DOHH2 (cell line): ENCODE results near the gene SLC35G4.
"Not testable (repeated sequence)": the region's sequence is repeated elsewhere in the genome, so short reads cannot be mapped to it uniquely, and the experiment has no call there.

Experiments
- EZH2phosphoT487 ChIP-seq: fragments of 200-600 bp; sonication (generic); IDR thresholded peaks from 2 replicates; pipeline ENCODE4 v1.6.1; 2017; ENCODE audit warnings: borderline replicate concordance, mild to moderate bottlenecking, antibody characterized with exemption, low read length, moderate library complexity, mixed read lengths
- TF ChIP-seq, protein P1 (sequence below): fragments of 200-600 bp; sonication (generic); IDR thresholded peaks from one replicate; pipeline ENCODE4 v1.5.1; 2014; ENCODE audit warnings: antibody characterized with exemption, mild to moderate bottlenecking, low read depth, low read length; ENCODE audit not compliant: poor library complexity, severe bottlenecking

DNA sequence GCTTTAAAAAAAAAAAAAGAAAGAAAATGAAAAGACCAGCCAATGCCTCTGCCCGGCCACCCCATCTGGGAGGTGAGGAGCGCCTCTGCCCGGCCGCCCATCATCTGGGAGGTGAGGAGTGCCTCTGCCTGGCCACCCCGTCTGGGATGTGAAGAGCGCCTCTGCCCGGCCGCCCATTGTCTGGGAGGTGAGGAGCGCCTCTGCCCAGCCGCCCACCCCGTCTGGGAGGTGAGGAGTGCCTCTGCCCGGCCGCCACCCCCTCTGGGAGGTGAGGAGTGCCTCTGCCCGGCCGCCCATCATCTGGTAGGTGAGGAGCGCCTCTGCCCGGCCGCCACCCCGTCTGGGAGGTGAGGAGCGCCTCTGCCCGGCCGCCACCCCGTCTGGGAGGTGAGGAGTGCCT is 37.9 kb downstream of the SLC35G4 start:
- TF ChIP-seq, protein P1, sequence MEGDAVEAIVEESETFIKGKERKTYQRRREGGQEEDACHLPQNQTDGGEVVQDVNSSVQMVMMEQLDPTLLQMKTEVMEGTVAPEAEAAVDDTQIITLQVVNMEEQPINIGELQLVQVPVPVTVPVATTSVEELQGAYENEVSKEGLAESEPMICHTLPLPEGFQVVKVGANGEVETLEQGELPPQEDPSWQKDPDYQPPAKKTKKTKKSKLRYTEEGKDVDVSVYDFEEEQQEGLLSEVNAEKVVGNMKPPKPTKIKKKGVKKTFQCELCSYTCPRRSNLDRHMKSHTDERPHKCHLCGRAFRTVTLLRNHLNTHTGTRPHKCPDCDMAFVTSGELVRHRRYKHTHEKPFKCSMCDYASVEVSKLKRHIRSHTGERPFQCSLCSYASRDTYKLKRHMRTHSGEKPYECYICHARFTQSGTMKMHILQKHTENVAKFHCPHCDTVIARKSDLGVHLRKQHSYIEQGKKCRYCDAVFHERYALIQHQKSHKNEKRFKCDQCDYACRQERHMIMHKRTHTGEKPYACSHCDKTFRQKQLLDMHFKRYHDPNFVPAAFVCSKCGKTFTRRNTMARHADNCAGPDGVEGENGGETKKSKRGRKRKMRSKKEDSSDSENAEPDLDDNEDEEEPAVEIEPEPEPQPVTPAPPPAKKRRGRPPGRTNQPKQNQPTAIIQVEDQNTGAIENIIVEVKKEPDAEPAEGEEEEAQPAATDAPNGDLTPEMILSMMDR = not testable (repeated sequence)
- not testable (repeated sequence) for TF ChIP-seq EZH2phosphoT487
